Hepatocyte (in vitro differentiated cells): ENCODE measurements around the gene IKBIP.

Experiments used
- EZH2 ChIP-seq: fragments of 200-600 bp; sonication (generic); IDR thresholded peaks from 2 replicates; pipeline ENCODE4 v1.6.1; 2016; ENCODE audit warnings: antibody characterized with exemption, mild to moderate bottlenecking, borderline replicate concordance
- EZH2phosphoT487 ChIP-seq: fragments of 200-600 bp; sonication (generic); IDR thresholded peaks from one replicate; pipeline ENCODE4 v1.6.1; 2018; ENCODE audit warnings: antibody characterized with exemption, mild to moderate bottlenecking, low read depth, moderate library complexity; ENCODE audit not compliant: unreplicated experiment, severe bottlenecking
- TF ChIP-seq, protein P1 (sequence below): fragments of 200-600 bp; sonication (generic); IDR thresholded peaks from 2 replicates; pipeline ENCODE4 v1.5.1; 2016; ENCODE audit warnings: antibody characterized with exemption, mild to moderate bottlenecking; ENCODE audit not compliant: poor library complexity

DNA sequence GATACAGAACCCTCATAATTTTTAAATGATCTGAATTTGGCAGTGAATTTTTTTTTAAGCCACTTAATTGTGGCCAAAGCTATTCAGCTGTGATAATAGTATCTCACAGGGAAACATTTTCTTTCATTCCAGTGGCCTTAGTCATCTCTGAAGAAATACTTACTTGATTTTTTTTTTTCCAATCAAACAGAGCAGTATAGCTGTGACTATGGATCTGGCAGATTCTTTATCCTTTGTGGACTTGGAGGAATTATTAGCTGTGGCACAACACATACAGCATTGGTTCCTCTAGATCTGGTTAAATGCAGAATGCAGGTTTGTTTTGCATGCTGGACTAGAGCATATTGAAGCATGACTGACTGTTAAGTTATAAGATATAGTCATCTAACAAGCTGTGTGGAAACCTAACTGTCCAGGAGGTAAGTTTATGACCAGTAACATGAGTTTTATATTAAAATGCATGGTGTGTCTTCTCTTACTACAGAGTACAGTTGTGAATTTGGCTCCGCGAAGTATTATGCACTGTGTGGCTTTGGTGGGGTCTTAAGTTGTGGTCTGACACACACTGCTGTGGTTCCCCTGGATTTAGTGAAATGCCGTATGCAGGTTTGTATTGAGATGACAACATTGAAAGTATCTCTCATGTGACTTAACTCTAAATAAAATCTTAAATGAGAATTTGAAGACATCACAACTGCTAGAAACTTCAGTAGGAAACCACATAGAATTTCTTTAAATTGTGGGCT, 49.2 kb downstream of the IKBIP start:
- TF ChIP-seq EZH2phosphoT487 (no peak), EZH2 (no peak)
- TF ChIP-seq, protein P1, sequence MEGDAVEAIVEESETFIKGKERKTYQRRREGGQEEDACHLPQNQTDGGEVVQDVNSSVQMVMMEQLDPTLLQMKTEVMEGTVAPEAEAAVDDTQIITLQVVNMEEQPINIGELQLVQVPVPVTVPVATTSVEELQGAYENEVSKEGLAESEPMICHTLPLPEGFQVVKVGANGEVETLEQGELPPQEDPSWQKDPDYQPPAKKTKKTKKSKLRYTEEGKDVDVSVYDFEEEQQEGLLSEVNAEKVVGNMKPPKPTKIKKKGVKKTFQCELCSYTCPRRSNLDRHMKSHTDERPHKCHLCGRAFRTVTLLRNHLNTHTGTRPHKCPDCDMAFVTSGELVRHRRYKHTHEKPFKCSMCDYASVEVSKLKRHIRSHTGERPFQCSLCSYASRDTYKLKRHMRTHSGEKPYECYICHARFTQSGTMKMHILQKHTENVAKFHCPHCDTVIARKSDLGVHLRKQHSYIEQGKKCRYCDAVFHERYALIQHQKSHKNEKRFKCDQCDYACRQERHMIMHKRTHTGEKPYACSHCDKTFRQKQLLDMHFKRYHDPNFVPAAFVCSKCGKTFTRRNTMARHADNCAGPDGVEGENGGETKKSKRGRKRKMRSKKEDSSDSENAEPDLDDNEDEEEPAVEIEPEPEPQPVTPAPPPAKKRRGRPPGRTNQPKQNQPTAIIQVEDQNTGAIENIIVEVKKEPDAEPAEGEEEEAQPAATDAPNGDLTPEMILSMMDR = no peak
